ENCODE results near the gene MAGEE2. TPM values are rescaled to one million over a fixed set of nuclear protein-coding genes. Genes with fewer than 3 reads are reported as not detected.

MAGEE2 gene
- total RNA-seq, 1 experiment from 2014 or later: not detected

DNA sequence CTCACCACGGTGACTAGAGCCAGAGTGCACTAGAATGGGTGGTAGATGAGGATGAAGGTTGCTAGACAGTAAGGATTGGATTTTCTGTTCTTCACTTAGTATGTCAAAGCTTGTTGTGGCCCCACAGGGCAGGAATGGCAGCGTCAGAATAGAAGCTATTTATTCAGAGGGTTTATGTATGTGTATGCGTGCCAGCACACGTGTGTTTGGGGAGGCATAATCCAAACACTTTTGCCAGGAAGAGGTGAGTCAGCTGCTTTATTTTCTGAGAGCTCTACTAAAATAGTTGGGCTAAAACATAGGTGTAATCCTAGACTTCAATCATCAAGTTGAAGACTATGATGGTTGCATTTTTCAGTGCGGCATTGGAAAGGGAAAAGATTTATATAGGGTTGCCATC lies 1.2 kb upstream of the MAGEE2 start:
- Mint-ChIP-seq H3K27ac (no peak overlapping the region), H3K4me3 (no peak overlapping the region), H3K9me3 (peaks cover 78 to 90% of the 10 kb centered on the region in 2 experiments), H3K36me3 (ENCODE audit: insufficient read depth in 1 of 3, low read depth in 3 of 3) (peaks cover 4 to 8% (median 5%) of the 10 kb centered on the region in 3 experiments; a peak in 5 of 7 replicates), H3K27me3 (ENCODE audit: low read depth) (no peaks in the 10 kb centered on the region), H3K4me1 (no peaks in the 10 kb centered on the region)
- Histone ChIP-seq H4K91ac (ENCODE audit: insufficient read length, low read depth, low read length) (no peak overlapping the region), H2AFZ (ENCODE audit: low read length) (no peak overlapping the region), H3K27me3 (ENCODE audit: insufficient read depth, low read length) (no peaks in the 10 kb centered on the region), H2BK15ac (ENCODE audit: low read depth, low read length) (no peak overlapping the region), H2BK20ac (ENCODE audit: low read depth, low read length, poor library complexity, severe bottlenecking) (no peak overlapping the region), H3K79me2 (ENCODE audit: insufficient read depth, low read length) (no peaks in the 10 kb centered on the region), H3K9me3 (ENCODE audit: control insufficient read depth, low read depth, low read length) (peaks cover 48% of the 10 kb centered on the region), H3K9ac (ENCODE audit: extremely low read depth, insufficient read length, low read length) (no peak overlapping the region), H2AK5ac (ENCODE audit: insufficient read length, low read length) (no peak overlapping the region), H4K20me1 (ENCODE audit: control insufficient read depth, insufficient read depth, insufficient read length) (no peaks in the 10 kb centered on the region), H3K4me1 (ENCODE audit: insufficient read depth, low read length) (no peaks in the 10 kb centered on the region), H3K79me1 (ENCODE audit: insufficient read depth, low read depth, low read length, poor library complexity, severe bottlenecking) (no peaks in the 10 kb centered on the region), H2BK5ac (ENCODE audit: insufficient read length, low read length) (no peak overlapping the region), H3T11ph (ENCODE audit: low read length) (no peak overlapping the region), H3K14ac (ENCODE audit: insufficient read depth, low read length) (no peak overlapping the region), H2BK120ac (ENCODE audit: low read depth, low read length, poor library complexity, severe bottlenecking) (no peak overlapping the region), H4K8ac (replicated peaks; ENCODE audit: insufficient read length, low read depth, low read length) (no peak overlapping the region), H3K56ac (ENCODE audit: insufficient read length, low read depth, low read length) (no peak overlapping the region), H3K18ac (ENCODE audit: insufficient read length, low read depth, low read length) (no peak overlapping the region), H2BK12ac (ENCODE audit: insufficient read length, low read depth, low read length) (no peak overlapping the region), H3K4me2 (ENCODE audit: insufficient read depth, insufficient read length, low read length) (no peak overlapping the region), H3K23ac (ENCODE audit: insufficient read length, low read depth, low read length) (no peak overlapping the region), H3K4ac (ENCODE audit: low read depth, low read length) (no peak overlapping the region), H4K5ac (ENCODE audit: insufficient read length, low read depth, low read length) (no peak overlapping the region), H3K23me2 (ENCODE audit: insufficient read length, low read depth, low read length, poor library complexity, severe bottlenecking) (no peaks in the 10 kb centered on the region), H3K27ac (ENCODE audit: insufficient read length, low read depth, low read length) (no peak overlapping the region)
- TF ChIP-seq, protein P1, sequence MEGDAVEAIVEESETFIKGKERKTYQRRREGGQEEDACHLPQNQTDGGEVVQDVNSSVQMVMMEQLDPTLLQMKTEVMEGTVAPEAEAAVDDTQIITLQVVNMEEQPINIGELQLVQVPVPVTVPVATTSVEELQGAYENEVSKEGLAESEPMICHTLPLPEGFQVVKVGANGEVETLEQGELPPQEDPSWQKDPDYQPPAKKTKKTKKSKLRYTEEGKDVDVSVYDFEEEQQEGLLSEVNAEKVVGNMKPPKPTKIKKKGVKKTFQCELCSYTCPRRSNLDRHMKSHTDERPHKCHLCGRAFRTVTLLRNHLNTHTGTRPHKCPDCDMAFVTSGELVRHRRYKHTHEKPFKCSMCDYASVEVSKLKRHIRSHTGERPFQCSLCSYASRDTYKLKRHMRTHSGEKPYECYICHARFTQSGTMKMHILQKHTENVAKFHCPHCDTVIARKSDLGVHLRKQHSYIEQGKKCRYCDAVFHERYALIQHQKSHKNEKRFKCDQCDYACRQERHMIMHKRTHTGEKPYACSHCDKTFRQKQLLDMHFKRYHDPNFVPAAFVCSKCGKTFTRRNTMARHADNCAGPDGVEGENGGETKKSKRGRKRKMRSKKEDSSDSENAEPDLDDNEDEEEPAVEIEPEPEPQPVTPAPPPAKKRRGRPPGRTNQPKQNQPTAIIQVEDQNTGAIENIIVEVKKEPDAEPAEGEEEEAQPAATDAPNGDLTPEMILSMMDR (conservative IDR thresholded peaks at IDR 0.05): no peak
- DNase-seq: no peak
- no CpG with 5 or more reads among the region's 5 CpGs for WGBS (ENCODE audit: extremely low coverage, insufficient read length, low lambda C conversion rate)

Data from H9 (cell line).